ENCODE data around the gene TMEM125.

TMEM125 gene

DNA sequence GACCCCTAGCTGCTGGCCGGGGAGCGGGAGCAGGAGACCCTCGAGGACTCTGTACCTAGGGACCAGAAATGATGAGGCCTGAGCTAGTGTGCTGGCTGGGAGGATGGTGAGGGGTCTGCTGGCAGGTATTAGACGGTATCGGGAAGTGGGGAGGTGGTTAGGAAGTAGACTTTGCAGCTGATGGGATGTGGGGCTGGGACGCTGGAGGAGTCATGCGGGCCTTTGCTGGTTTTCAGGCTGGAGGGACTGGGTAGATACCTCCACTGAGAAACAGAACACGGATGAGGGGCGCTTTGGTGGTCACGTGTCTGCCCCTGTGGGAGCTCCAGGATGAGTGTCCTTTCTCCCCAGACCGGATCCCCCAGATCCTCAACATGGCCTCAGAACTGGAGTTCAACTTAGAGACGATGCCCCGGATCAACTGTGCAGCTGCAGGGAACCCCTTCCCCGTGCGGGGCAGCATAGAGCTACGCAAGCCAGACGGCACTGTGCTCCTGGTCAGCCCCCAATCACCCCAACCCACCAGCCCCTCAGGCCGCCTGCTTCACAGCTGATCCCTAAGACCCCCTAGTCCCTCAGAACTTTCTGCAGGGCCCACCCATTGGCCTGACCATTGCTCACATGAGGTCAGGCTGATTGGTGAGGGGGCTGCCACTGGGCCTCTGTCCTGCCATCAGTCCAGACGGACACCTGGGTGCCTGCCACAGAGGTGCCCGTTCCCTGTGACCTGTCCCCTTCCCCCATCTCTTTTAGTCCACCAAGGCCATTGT lies 39.0 kb downstream of the TMEM125 start:
- Histone ChIP-seq H3K4me3 (ENCODE audit: low read depth in 1 of 2, low read length in 2 of 2) (no peak overlapping the region), H3K36me3 (ENCODE audit: insufficient read depth, low read length) (no peaks in the 10 kb centered on the region), H3K4me1 (ENCODE audit: insufficient read depth, low read length) (no peaks in the 10 kb centered on the region), H3K27me3 (ENCODE audit: control insufficient read depth in 1 of 2, insufficient read depth in 2 of 2, low read length in 2 of 2) (no peaks in the 10 kb centered on the region), H3K9me3 (ENCODE audit: low read length) (no peaks in the 10 kb centered on the region), H3K9ac (ENCODE audit: low read length) (no peak overlapping the region), H3K27ac (ENCODE audit: low read depth, low read length) (no peak overlapping the region)

DNA sequence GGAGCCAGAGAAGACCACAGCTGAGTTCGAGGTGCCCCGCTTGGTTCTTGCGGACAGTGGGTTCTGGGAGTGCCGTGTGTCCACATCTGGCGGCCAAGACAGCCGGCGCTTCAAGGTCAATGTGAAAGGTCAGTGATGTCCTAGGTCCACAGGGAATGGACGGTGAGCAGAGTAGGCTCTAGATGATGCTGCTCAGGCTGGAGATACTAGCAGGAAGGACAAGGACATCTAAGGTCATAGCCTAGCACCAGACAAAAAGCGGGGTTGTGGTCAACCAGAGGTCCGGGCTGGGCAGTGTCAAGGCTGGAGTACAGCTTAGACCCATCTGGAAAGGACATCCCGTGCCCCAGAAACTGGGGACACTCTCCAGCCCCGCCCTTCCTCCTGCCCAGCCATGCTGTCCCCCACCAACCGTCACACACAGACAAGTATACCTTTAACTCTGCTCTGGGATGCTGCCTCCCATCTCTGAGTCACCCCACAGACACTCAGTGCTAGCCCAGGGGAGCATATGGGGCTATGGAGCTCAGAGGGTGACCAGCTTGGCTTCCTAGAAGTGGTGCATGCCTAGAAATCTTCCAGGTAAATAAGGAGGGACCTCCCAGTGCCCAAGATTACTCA lies 39.7 kb downstream of the TMEM125 start:
- no peaks in the 10 kb centered on the region for H3K36me3 ChIP-seq (ENCODE audit: insufficient read depth, low read length)
- no peaks in the 10 kb centered on the region for H3K9me3 ChIP-seq (ENCODE audit: low read length)
- H3K4me3 ChIP-seq (ENCODE audit: low read depth in 1 of 2, low read length in 2 of 2) = no peak overlapping the region
- H3K4me1 ChIP-seq (ENCODE audit: insufficient read depth, low read length) = no peaks in the 10 kb centered on the region
- no peaks in the 10 kb centered on the region for H3K27me3 ChIP-seq (ENCODE audit: control insufficient read depth in 1 of 2, insufficient read depth in 2 of 2, low read length in 2 of 2)
- no peak overlapping the region for H3K9ac ChIP-seq (ENCODE audit: low read length)
- no peak overlapping the region for H3K27ac ChIP-seq (ENCODE audit: low read depth, low read length)

DNA sequence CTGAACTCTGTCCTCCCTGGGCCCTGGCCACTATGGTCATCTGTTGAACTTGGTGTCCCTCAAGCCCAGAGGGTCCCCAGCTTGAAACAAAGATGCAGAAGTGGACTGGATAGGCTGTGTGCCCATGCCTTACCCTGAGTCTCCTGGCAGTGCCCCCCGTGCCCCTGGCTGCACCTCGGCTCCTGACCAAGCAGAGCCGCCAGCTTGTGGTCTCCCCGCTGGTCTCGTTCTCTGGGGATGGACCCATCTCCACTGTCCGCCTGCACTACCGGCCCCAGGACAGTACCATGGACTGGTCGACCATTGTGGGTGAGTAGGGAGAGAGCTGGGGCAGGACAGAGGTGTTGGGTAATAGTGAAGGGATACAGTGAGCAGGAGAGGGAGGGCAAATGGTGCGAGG lies 41.7 kb downstream of the TMEM125 start:
- no peak overlapping the region for H3K4me3 ChIP-seq (ENCODE audit: low read depth in 1 of 2, low read length in 2 of 2)
- no peaks in the 10 kb centered on the region for H3K9me3 ChIP-seq (ENCODE audit: low read length)
- no peaks in the 10 kb centered on the region for H3K36me3 ChIP-seq (ENCODE audit: insufficient read depth, low read length)
- no peak overlapping the region for H3K27ac ChIP-seq (ENCODE audit: low read depth, low read length)
- H3K4me1 ChIP-seq (ENCODE audit: insufficient read depth, low read length) = no peaks in the 10 kb centered on the region
- no peak overlapping the region for H3K9ac ChIP-seq (ENCODE audit: low read length)
- no peaks in the 10 kb centered on the region for H3K27me3 ChIP-seq (ENCODE audit: control insufficient read depth in 1 of 2, insufficient read depth in 2 of 2, low read length in 2 of 2)

DNA sequence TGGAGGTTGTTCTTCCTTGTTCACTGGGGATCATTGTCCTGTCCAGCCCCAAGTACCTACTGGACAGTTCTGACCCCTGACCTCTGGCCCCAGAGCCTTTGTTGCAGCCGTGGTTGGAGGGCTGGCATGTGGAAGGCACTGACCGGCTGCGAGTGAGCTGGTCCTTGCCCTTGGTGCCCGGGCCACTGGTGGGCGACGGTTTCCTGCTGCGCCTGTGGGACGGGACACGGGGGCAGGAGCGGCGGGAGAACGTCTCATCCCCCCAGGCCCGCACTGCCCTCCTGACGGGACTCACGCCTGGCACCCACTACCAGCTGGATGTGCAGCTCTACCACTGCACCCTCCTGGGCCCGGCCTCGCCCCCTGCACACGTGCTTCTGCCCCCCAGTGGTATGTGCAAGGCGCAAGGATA lies 42.4 kb downstream of the TMEM125 start:
- H3K9me3 ChIP-seq (ENCODE audit: low read length) = no peaks in the 10 kb centered on the region
- no peaks in the 10 kb centered on the region for H3K36me3 ChIP-seq (ENCODE audit: insufficient read depth, low read length)
- H3K27me3 ChIP-seq (ENCODE audit: control insufficient read depth in 1 of 2, insufficient read depth in 2 of 2, low read length in 2 of 2) = no peaks in the 10 kb centered on the region
- H3K27ac ChIP-seq (ENCODE audit: low read depth, low read length) = no peak overlapping the region
- no peak overlapping the region for H3K9ac ChIP-seq (ENCODE audit: low read length)
- no peaks in the 10 kb centered on the region for H3K4me1 ChIP-seq (ENCODE audit: insufficient read depth, low read length)
- H3K4me3 ChIP-seq (ENCODE audit: low read depth in 1 of 2, low read length in 2 of 2) = no peak overlapping the region

DNA sequence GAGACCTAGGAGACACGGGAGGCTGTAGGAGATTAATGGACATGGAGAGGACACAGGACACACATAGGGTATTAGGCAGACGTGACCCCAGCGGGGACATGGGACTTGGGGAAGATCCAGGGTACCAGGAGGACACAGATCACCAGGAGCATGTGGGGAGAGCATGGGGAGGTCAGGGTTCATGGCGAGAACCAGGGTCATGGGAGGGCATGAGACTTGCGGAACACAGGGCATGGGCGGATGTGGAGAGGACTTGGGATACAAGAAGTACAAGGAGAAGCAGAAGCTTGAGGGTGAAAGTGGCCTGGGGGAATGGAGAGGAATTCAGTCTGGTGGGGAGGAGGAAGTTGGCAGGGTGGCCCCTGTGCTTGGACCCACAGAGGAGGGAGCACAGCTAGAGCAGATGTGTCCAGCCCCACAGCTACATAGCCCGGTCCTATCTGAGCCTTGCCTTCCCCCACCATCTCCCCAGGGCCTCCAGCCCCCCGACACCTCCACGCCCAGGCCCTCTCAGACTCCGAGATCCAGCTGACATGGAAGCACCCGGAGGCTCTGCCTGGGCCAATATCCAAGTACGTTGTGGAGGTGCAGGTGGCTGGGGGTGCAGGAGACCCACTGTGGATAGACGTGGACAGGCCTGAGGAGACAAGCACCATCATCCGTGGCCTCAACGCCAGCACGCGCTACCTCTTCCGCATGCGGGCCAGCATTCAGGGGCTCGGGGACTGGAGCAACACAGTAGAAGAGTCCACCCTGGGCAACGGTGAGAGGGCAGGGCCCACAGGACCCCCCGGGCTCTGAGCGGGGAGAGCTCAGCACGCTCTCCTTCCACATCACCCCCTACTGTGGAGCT lies 43.1 kb downstream of the TMEM125 start:
- no peaks in the 10 kb centered on the region for H3K36me3 ChIP-seq (ENCODE audit: insufficient read depth, low read length)
- no peaks in the 10 kb centered on the region for H3K4me1 ChIP-seq (ENCODE audit: insufficient read depth, low read length)
- no peak overlapping the region for H3K4me3 ChIP-seq (ENCODE audit: low read depth in 1 of 2, low read length in 2 of 2)
- no peaks in the 10 kb centered on the region for H3K27me3 ChIP-seq (ENCODE audit: control insufficient read depth in 1 of 2, insufficient read depth in 2 of 2, low read length in 2 of 2)
- no peak overlapping the region for H3K9ac ChIP-seq (ENCODE audit: low read length)
- no peak overlapping the region for H3K27ac ChIP-seq (ENCODE audit: low read depth, low read length)
- no peaks in the 10 kb centered on the region for H3K9me3 ChIP-seq (ENCODE audit: low read length)

DNA sequence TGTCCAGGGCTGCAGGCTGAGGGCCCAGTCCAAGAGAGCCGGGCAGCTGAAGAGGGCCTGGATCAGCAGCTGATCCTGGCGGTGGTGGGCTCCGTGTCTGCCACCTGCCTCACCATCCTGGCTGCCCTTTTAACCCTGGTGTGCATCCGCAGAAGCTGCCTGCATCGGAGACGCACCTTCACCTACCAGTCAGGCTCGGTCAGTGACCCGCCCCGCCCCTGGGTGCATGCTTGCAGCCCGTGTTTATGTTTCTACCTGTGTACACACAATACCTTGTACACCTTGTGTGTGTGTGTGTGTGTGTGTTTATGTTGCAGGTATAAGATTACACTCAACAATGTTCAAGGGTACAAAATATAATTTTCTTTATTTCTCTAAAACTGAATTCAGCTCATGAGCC lies 44.0 kb downstream of the TMEM125 start:
- Histone ChIP-seq H3K4me1 (ENCODE audit: insufficient read depth, low read length) (no peaks in the 10 kb centered on the region), H3K9ac (ENCODE audit: low read length) (no peak overlapping the region), H3K9me3 (ENCODE audit: low read length) (no peaks in the 10 kb centered on the region), H3K27me3 (ENCODE audit: control insufficient read depth in 1 of 2, insufficient read depth in 2 of 2, low read length in 2 of 2) (no peaks in the 10 kb centered on the region), H3K36me3 (ENCODE audit: insufficient read depth, low read length) (no peaks in the 10 kb centered on the region), H3K27ac (ENCODE audit: low read depth, low read length) (no peak overlapping the region), H3K4me3 (ENCODE audit: low read depth in 1 of 2, low read length in 2 of 2) (no peak overlapping the region)

DNA sequence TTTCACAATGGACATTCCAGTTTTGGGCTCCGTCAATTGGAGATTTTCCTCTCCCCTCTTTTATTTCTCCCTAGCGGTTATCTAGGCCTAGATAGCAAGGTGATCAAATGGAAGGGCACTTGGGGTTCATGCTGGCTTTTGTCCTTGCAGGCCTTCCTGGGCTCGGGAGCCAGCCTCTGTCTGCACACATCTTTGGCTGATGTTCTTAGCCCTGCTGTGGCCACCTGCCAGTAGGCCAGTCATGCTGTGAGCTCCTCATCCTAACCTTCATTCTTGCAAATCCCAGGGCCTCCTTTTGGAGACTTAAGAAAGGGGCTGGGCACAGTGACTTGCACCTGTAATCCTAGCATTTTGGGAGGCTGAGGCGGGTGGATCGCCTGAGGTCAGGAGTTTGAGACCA lies 44.5 kb downstream of the TMEM125 start:
- H3K27me3 ChIP-seq (ENCODE audit: control insufficient read depth in 1 of 2, insufficient read depth in 2 of 2, low read length in 2 of 2) = no peaks in the 10 kb centered on the region
- H3K9ac ChIP-seq (ENCODE audit: low read length) = no peak overlapping the region
- no peak overlapping the region for H3K27ac ChIP-seq (ENCODE audit: low read depth, low read length)
- H3K9me3 ChIP-seq (ENCODE audit: low read length) = no peaks in the 10 kb centered on the region
- H3K4me3 ChIP-seq (ENCODE audit: low read depth in 1 of 2, low read length in 2 of 2) = no peak overlapping the region
- no peaks in the 10 kb centered on the region for H3K4me1 ChIP-seq (ENCODE audit: insufficient read depth, low read length)
- H3K36me3 ChIP-seq (ENCODE audit: insufficient read depth, low read length) = no peaks in the 10 kb centered on the region

DNA sequence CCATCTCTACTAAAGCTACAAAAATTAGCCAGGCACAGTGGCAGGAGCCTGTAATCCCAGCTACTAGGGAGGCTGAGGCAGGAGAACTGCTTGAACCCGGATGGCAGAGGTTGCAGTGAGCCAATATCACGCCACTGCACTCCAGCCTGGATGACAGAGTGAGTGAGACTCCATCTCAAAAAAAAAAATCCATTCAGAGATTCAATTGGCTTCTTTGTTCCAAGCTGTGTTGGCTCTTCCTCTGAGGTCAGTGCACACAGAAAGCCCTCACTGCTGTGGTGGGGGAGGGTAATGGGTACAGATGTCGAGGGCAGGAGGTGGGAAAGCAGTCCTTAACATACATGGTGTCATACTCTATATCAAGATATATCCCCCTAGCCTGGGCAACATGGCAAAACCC lies 45.7 kb downstream of the TMEM125 start:
- Histone ChIP-seq H3K9me3 (ENCODE audit: low read length) (no peaks in the 10 kb centered on the region), H3K27ac (ENCODE audit: low read depth, low read length) (no peak overlapping the region), H3K4me3 (ENCODE audit: low read depth in 1 of 2, low read length in 2 of 2) (no peak overlapping the region), H3K27me3 (ENCODE audit: control insufficient read depth in 1 of 2, insufficient read depth in 2 of 2, low read length in 2 of 2) (no peaks in the 10 kb centered on the region), H3K36me3 (ENCODE audit: insufficient read depth, low read length) (no peaks in the 10 kb centered on the region), H3K4me1 (ENCODE audit: insufficient read depth, low read length) (no peaks in the 10 kb centered on the region), H3K9ac (ENCODE audit: low read length) (no peak overlapping the region)

DNA sequence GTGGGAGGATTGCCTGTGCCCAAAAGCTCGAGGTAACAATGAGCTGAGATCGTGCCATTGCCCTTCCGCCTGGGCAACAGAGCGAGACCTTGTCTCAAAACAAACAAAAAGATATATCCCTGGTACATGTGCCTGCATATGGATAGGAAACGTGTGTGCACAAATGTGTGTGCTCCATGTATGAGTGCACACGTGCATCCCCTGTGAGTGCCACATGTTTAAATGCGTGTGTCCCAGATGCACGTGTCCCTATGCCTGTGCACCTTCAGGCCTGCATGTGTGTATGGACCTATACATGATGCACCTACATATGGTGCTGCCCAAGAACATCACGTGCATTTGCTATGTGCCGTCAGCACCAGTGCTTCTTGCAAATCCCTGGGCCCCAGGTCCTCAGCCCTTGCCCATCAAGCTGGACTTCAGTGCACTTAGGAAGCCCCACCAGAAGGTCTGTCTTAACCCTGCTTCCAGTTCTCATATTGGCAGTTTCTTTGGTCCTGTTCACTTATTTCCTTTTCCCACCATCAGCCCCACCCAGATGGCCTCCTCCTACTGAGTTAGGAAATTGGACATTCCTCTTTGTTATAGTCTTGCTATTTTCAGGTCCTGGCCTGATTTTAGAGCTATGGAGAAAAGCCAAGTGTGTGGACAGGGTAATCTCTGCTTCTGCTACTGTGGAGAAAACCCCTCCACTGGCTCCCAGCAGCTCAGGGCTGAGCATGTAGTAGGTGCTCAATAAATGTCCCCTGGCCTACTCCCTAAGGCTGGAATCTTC lies 46.4 kb downstream of the TMEM125 start:
- no peaks in the 10 kb centered on the region for H3K36me3 ChIP-seq (ENCODE audit: insufficient read depth, low read length)
- no peaks in the 10 kb centered on the region for H3K4me1 ChIP-seq (ENCODE audit: insufficient read depth, low read length)
- no peaks in the 10 kb centered on the region for H3K9me3 ChIP-seq (ENCODE audit: low read length)
- H3K9ac ChIP-seq (ENCODE audit: low read length) = no peak overlapping the region
- H3K27ac ChIP-seq (ENCODE audit: low read depth, low read length) = no peak overlapping the region
- no peaks in the 10 kb centered on the region for H3K27me3 ChIP-seq (ENCODE audit: control insufficient read depth in 1 of 2, insufficient read depth in 2 of 2, low read length in 2 of 2)
- no peak overlapping the region for H3K4me3 ChIP-seq (ENCODE audit: low read depth in 1 of 2, low read length in 2 of 2)

DNA sequence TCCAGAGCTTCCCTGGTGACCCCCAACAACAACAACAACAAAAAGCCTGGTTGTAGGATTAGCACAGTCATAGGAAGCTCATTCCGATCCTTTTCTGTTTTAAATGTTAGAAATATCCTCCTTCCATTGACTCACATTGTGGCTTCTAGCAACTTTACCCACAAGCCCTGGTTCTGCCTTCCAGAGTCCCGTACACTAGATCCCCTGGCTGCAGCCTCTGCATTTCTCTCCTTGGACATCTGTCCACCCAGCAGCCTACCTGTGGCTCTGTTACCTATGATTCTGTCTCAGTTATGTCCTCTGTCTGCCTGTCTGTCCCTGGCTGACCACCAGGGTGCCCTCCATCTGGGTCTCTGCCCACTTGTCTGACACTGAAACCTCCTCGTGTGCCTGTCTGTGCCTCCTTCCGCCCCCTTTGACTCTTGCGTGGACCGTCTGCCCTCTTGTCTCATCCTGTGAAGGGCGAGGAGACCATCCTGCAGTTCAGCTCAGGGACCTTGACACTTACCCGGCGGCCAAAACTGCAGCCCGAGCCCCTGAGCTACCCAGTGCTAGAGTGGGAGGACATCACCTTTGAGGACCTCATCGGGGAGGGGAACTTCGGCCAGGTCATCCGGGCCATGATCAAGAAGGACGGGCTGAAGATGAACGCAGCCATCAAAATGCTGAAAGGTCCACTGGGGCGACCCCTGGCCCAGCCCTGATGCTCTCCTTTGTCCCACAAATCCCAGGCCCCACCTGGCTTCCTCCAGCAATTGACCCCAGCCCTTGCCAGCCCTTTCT lies 47.1 kb downstream of the TMEM125 start:
- H3K27ac ChIP-seq (ENCODE audit: low read depth, low read length) = no peak overlapping the region
- no peak overlapping the region for H3K4me3 ChIP-seq (ENCODE audit: low read depth in 1 of 2, low read length in 2 of 2)
- no peaks in the 10 kb centered on the region for H3K27me3 ChIP-seq (ENCODE audit: control insufficient read depth in 1 of 2, insufficient read depth in 2 of 2, low read length in 2 of 2)
- no peaks in the 10 kb centered on the region for H3K36me3 ChIP-seq (ENCODE audit: insufficient read depth, low read length)
- no peaks in the 10 kb centered on the region for H3K4me1 ChIP-seq (ENCODE audit: insufficient read depth, low read length)
- no peaks in the 10 kb centered on the region for H3K9me3 ChIP-seq (ENCODE audit: low read length)
- H3K9ac ChIP-seq (ENCODE audit: low read length) = no peak overlapping the region

Data from muscle layer of colon (tissue), 2 donors.